ENCODE results near the gene TMEM200A. TPM values are rescaled to one million over a fixed set of nuclear protein-coding genes. Genes with fewer than 3 reads are reported as not detected.

The TMEM200A gene
- polyA plus RNA-seq, 1 donor = 10.9 TPM

DNA sequence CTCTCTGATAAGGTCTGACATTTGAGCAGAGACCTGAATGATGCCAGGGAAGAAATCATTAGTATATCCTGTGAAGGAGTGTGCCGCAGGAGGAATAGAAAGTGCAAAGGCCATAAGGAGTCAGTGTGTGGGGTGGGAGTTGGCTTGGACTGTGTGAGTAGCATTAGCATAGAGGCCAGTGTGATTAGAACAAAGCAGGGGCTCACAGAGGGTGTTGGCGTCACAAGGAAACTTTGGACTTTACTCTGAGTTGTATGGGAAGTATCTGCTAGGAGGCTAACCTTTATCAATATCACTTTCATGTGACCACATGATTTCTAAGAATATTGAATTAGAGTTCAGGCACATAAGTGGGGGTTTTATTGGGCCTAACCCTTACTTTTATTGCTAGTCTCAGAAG, 12.1 kb downstream of the TMEM200A start:
- no peak for DNase-seq

DNA sequence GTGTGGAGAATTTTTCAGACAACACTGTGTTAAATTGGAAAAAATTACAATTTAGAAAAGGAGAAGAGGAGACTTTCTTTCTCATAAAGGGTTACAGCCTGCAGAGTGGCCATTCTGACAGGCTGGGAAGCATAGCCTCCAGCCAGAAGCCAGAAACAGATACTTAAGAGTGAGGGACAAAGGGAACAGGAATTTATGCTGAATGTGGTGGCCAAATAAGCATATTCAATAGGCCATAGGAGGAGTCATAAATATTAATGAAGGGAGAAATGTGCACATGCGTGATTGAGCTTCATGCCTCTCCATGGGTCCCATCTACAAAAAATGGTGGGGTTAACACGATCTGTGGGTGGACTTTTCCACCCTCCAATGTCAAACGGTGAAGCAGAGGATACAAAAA, 13.4 kb downstream of the TMEM200A start:
- DNase-seq = no peak

DNA sequence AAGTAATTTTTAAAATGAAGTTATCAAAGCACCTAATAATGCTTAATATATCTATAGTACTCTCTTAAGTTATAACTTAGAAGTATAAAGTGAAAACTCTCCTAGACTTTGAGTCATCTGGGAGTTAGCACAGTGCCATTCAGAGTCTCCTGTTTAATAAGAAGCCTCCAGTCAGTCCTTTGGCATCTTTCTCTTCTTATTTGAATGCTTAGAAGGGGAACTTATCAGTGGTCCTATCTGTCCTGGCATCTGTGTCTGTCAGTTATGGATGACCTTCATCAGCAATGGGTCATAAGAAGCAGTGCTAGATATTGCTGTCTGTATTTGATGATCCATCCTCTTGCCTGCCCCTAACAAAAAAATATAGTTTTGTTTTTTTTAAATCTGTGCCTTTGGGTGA, 15.2 kb downstream of the TMEM200A start:
- no peak for DNase-seq

DNA sequence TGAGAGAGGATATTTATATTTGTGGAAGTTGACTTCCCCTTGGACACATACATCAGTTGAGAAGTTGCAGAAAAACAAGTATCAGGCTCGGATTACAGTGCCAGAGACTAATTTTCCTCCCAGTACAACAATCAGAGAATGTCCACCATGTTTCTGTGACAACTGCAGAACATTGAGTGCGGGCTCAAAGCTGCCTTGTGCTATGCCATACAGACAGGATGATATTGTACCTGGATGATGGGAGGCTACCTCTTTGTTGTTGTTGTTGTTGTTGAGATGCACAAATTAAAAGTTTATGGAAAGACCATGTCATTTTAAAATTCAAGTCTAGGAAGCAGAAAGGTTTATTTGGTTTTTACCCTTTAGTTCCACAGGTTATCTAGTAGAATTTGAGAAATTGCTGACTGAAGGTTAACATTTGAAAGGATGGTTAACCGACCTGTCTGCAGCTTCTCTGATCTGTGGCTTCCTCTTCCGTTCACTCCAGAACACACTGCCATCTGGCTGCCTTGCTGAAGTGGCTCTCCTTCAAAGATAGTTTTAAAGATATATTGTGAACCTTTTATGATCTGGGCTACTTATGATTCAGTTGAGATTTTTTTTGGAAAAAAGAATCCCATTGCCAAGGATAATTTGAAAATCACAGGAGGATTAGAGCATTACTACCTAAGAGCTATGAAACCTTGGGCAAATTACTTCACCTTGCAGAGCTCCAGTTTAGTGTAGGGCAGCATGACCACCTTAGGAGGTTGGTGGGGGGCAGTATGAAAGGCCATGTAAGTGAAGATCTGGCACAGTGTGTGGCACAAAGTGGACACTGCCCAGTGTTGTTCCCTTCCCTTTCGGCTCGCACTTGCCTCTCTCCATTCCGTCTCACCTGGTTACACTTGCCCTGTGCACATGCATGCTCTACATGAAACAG, 15.9 kb downstream of the TMEM200A start:
- DNase-seq = no peak

DNA sequence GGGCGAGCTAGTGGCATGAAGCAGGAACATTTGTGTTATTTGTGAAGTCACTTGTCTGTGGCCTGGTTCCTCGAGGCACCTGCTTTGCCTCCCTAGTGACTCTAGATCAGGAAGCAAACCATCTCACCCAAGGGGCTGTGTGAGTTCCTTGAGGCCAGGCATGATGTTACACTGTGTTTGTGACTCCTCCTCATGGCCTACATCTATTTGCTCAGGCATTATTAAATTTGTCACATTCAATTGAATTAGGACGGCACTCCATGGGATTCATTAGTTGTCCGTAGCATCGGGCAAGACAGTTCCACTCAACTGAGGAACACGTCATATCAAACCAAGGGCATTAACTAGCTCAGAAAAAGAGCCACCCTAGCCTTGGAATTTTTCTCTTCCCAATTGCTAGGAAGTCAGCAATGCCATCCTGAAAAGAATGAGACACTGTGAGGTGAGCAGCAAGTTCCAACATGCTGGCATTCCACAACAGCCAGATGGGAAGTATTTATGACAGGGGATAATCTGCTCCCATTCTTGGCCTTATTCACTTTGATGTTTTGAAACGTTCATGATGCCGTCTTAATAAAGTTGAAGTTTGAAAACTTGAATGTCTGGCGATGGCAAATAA, 17.2 kb downstream of the TMEM200A start:
- DNase-seq = no peak

DNA sequence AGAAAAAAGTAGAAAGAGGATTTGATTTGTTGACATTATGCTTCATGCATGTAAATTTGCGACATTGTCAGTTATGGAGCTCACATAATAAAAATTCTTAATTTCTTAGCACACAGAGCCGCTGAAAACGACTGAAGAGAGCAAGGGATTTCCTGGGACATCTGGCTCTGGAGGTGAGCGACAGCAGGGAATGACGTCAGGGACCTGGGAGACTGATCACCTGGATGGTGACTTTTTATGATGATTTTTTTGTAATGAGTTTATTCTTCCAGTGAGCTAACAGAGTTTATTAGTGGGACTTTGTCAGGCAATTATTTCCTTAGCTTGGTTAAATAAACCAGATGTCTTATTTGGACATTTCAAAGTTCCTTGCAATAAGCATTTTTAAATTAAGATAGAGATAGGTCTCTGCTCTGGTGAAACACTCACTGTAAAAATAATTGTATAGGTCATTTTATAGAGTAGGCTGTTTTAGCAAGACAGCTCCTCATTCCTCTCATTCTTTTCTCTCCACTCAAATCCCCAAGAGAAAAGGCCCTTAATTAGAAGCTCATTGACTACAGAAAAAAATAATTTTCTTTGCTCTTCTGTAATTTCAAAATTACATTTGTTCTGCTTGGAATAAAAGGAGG, 19.4 kb downstream of the TMEM200A start:
- no peak for DNase-seq

DNA sequence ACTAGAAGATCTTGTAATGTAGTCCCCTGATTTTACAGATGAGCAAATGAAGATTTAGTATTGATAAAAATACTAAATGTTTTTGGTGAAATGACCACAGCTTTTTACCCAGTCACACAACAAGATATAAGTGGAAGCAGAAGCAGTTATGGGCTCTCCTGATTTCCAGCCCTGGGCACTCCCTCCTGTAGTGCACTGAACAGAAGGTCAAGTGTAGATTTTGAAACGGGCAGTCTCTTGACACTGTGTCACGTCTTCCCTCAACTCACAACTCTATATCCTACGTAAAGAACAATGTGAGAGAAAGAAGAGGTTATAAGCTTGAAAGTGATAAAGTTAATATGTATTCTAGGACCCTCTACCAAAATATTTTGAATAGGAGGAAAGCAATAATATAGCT, 23.3 kb downstream of the TMEM200A start:
- no peak for DNase-seq

DNA sequence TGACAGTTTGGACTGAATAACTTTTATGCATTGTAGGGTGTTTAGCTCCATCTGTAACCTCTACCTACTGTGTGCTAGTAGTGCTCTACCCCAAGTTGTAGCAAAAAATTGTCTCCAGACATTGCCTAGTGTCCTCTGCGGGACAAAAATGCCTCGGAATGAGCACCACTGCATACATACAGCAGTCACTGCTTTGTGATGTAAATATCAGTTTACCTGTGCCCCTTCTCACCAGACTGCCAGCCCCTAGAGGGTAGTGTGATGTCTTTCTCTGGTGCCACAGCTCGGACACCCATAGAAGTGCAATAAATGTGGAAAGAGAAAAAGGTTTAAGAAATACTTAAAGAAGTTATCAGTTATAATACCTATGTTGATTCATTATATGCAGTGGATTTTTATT, 25.1 kb downstream of the TMEM200A start:
- no peak for DNase-seq

DNA sequence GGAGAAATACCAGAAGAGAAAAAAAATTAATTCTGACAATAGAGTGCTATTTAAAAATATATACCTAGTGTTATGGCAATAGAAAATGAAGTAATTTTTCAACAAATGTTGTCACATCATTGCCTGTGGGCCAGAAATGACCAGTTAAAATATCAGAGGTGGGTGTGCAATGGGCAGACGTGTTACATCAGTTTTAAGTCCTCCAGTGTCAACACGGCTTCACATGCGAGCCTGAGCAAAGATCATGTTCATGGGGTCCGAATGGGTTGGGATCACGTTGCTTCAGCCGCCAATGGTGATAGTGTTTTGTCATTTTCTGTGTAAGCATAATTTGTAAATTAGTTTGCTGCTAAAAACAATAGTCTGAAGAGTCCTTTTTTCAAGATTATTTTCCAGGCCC, 27.5 kb downstream of the TMEM200A start:
- DNase-seq = no peak

DNA sequence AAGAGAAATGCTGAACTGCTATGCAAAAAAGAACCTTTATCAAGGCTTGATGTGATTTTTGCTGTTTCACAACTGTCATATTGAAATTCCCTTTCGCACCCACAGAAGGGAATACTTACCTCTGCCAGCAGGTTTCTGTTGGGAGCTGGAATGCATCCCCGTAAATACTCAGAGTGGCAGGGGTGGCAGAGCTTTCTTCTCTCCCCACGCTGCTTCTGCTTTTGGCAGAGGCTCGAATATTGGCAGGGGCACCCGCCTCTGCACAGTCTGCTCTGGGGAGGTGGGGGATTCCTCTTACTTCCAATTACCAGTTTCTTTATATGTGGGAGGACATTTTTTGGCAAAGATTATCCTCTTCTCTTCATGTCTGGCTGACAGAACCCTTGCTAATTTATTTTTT, 28.4 kb downstream of the TMEM200A start:
- DNase-seq = no peak

DNA sequence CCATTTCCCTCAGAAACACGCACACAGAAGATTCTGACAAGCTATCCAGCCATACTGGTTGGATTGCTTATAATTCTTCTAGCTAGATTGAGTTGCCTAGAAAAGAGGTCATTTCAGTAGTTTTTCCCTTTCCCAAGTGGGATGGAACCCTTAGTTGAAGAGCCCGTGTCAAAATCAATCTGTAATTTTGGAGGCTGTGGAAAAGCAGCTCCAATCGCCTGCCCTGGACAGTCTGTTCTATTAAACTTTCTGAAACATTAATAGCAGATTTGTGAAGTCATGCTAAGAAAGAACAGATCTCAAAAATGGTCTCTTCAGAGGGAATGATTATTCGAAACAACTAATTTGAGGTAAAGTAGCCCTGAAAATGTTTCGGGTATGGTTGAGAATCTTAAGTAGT, 29.3 kb downstream of the TMEM200A start:
- DNase-seq = no peak

DNA sequence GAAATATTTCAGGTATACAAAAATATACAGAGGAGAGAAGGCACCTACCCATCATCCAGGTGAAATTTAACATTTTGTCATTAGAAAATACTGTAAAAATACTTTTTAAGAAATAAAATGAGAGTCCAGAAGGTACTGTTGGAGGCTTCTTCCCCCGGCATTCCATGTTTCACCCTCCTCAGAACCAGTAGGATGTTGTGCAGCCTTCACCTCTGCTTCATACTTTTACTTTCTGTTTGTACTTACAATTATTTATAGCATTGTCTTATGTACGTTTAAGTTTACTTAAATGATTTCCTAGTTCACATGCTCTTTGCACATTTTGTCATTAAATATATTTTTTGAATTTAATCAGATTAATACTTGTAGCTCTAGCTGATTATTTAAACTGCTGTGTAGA, 30.9 kb downstream of the TMEM200A start:
- DNase-seq = no peak

DNA sequence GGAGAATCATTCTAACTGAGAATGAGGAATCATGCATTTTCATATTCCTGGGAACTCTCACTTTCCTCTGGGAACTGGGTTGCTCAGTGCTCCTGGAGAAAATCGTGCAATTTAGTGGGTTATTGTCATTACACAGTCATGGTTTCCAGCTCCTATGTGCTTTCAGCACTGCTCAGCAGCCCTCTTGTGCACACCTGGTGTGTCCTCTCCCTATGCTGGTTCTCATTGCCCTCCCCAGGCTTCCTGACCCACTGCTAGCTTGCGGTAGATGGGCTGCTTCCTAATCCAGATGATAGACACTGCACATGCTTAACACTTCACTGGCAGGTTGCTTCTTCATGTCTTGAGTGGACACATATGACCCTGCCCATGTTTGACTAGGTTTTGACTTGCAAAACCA, 39.7 kb downstream of the TMEM200A start:
- DNase-seq = no peak

DNA sequence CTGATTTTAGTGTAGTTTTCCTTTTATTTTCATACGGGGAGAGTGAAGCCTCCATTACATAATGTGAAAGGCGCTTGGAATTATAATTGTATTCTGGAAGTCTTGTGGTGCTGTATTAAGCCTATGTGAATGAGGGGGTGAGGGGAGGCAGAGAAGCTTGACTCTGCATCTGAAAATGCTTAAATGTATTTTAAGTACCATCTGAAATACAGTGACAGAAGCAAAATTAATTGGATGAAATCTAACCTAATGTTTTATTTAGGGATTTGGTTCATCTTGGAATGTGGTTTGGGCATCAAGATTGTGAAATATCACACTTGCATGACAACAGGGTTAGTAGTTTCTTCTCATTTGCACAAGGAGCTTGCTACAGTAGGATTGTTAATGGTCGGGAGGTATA, 41.2 kb downstream of the TMEM200A start:
- no peak for DNase-seq

DNA sequence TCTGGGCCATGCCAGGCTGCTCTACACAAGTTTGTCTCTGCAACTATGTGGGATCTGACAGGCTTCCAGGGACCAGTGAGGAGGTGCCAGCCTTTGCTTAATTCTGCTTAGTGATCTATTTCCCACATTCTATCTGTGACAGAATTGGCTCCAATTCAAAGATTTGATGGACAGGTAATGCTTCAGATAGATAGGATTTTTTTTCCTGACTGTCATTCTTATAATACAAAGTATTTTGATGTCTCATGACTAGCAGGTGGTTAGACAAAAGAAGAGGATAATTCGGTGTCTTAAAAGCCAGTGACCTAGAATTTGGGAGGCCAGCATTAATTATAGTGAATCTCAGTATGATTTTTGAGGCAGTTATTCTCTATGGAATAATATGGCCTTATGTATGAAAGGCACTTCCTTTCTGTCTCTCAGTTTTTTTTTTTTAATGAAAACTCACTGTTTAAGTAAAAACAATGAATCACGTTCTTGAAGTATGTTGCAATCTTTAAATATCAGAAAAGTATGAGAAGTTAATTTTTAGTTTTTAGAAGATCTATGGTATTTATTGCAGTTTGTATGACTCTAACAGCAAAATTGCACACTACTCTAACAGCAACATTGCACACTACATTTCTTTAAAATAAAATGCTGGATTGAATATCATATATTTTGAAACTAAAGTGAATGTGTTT, 43.7 kb downstream of the TMEM200A start:
- no peak for DNase-seq

DNA sequence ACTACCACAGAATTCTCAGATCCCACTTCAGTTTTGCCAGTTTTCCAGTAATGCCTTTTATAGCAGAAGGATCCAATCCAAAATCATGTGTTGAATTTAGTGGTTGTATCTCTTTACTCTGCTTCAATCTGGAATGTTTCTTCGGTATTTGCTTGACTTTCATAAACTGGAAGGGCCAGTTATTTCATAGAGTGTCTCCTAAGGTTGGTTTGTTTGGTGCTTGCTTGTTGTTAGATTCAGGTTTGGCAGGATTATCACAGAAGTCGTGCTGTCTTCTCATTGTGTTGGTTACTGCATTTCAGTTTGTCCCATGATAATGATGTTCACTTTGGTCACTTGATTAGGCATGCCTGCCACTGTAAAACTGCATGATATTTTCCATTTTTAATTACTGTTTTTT, 45.7 kb downstream of the TMEM200A start:
- DNase-seq = no peak

DNA sequence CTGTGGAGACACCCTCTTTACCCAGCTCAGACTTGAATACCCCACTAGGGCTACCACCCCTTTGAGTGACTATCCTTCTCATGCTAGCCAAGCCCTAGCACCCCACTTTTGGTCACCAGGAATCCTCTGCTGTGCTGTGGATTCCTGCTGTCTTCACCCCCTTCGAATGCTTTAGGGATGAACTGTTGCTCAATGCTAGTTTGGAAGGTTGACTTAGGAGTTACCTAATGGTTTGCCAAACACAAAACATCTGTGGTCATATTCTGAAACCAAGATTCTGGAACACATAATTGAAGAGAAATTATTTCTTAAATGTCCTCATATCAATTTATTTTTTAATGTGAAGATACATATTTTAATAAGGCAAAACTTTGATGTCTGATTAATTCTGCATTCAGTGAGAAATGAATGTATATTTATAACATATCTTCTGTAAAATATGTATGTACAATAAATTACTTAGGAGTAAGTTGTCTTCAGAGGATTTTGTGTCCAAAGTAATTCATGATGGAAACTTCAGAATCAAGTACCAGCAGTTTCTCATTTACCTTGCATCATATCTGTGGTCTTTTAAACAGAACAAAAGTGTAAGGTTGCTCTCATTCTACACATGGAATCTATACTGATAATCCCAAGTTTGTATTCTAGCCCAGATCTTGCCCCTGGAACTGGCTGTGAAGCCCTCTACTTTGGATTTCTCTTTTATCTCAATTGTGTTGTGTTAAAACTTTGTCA, 46.9 kb downstream of the TMEM200A start:
- DNase-seq = no peak

DNA sequence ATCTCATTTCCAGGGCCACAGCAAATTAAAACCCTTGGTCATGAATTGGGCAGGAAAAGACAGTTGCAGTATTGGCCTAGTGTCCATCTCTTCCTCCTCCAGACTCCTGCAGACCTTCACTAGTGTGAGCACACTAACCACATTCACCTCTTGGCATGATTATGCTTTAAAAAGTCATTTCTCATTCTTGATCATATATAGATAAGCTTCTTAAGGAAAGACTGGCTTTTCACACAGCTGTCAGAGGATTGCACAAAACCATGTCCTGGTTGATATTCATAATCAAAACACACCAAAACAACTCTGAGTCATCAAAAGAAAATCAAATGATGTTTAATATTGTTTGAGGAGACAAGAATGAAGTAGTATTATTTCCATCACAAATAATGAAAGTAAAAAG, 52.1 kb downstream of the TMEM200A start:
- no peak for DNase-seq

DNA sequence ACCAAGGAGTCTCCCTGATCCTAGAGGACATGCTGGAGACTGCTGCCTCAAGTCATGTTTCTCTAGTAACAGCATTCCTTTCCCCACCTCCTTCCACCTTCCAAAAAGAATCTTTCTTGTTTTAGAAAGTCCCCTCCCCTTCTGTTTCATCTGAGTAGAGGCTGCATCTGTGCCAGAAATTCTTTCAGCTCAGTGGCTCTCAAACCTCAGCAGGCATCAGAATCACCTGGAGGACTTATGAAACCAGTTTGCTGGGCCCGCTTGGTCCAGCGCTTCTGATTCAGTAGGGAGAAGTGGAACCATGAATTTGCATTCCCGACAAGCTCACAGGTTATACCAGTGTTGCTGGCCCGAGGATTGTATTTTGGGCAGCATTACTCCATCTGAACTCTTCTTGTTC, 55.1 kb downstream of the TMEM200A start:
- DNase-seq = no peak

DNA sequence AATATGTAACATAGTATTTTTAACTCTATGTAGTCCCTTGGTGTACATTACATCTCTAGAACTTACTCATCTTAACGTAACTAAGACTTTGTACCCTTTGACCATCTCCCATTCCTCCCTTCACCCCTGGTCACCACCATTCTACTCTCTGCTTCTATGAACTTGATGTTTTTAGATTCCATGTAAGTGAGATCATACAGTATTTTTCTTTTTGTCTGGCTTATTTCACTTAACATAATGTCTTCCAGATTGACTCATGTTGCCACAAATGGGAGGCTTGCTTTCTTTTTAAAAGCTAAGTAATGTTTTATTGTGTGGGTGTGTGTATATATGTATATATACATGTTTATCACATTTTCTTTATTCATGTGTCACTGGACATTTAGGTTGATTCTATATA, 55.8 kb downstream of the TMEM200A start:
- no peak for DNase-seq

DNA sequence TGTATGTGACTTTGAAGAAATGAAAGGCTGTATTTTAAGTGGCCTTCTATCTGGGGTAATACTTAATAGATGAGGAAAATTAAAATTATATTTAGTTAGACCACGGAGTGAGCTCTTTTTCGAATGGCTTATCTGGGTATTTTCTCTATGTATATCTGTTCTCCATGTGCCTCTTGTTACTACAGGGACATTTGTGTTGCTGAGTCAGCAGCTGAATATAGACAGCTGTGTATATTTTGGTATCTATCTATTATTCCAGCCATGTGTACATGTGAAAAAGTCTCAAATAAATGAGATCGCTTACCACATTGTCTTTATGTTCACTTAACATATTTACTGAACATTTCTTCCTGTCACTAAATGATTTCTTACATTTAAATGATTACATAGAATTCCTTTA, 57.2 kb downstream of the TMEM200A start:
- no peak for DNase-seq

DNA sequence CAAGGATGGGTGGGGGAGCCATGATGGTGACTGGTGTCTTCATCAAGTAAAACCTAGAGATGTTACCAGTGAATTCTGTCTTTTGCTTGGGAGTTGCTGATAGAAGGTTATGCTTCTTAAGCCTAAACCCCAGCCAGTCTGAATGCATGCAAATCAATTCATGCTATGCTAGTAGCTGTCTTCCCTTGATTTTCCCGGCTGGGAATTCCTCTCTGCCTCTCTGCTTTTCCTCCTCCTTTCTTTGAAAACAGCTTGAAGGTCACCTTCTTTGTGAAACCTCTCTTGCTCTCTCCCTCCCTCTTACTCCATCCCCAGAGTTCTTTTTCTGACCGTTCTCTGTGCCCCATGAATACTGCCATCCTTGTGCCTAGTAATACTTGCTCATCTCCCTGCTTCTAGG, 58.9 kb downstream of the TMEM200A start:
- no peak for DNase-seq

DNA sequence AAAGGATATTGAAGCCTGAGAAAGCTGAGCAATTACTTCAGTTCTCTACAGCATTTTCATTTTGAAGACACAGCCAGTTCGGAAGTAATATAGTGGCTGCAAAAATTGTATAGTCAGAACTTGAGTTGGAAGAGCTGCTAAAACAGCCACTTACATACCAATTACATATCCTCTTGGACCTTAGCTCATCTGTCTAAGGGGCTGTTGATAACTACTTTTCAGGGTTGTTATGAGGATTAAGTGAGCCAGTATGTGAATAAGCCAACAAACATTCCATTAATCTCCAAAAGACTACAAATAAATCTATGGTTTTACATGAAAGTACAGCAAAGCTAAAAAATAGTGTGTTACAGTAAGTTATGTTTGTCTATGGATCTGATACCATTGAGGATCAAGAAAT, 59.7 kb downstream of the TMEM200A start:
- no peak for DNase-seq

Data from hindlimb muscle (tissue), 1 donor.